ENCODE data around the gene SLC16A8.

GRCh38 chr22:38070250-38070921 lies 13.6 kb downstream of the SLC16A8 start:
- no peak for TF ChIP-seq ZNF121 (tag by site-specific recombination; IDR thresholded peaks at IDR 0.05)
- TF ChIP-seq ZBTB1 (tag by site-specific recombination; IDR thresholded peaks at IDR 0.05) = no peak
- no peak for TF ChIP-seq CTCF (tag by site-specific recombination; IDR thresholded peaks at IDR 0.05)
- TF ChIP-seq ZNF146 (tag by site-specific recombination; IDR thresholded peaks at IDR 0.05) = no peak
- no peak for TF ChIP-seq ZNF132 (tag by site-specific recombination; IDR thresholded peaks at IDR 0.05; ENCODE audit: borderline replicate concordance)
- no peak for TF ChIP-seq TCF7L2 (IDR thresholded peaks at IDR 0.05; ENCODE audit: borderline replicate concordance, low read depth, low read length)
- TF ChIP-seq ZBTB44 (tag by site-specific recombination; IDR thresholded peaks at IDR 0.05) = no peak
- TF ChIP-seq ZBTB7A (tag by site-specific recombination; IDR thresholded peaks at IDR 0.05; ENCODE audit: low read depth) = no peak

Data from HEK293 (cell line).